ENCODE data around the gene PRR5.

- TF ChIP-seq CTCF (IDR thresholded peaks at IDR 0.05), result no peak
- no peak for TF ChIP-seq POLR2A (IDR thresholded peaks at IDR 0.05)
- no peak for TF ChIP-seq POLR2AphosphoS5 (IDR thresholded peaks at IDR 0.05)
Measured at GRCh38 chr22:44663256-44663999, 38.6 kb upstream of the PRR5 start.
